SKM-1 treated with dmso at 0.1 percent for 144 hours (cell line): Measurements from ENCODE around the gene LSAMP.

ENCODE experiments used
- DNase-seq: peaks from one replicate; lab custom pipeline; 2025; ENCODE audit not compliant: unreplicated experiment; lab: John Stamatoyannopoulos, UW

Gene LSAMP

GRCh38 chr3:116299646-116300081 lies 145.6 kb downstream of the LSAMP start:
- DNase-seq: no peak

DNA sequence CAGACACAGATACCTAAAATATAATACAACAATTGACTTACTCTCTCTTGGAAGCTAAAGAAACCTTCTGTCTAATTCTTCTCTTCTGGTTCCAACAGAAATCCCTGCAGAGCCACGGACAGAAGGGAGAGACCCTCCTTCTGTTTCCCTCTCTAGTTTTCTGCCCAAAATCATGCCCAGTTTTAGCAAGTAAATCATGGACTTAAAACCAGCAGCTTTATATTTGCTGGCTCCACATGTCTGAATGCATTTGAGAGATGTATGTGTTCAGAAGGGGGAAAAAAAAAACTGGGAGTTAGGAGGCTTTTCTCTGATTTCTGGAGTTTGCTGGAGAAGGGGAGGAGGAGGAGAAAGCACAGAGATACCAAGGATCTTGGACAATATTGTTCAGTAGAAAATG lies 147.1 kb downstream of the LSAMP start:
- DNase-seq: no peak

GRCh38 chr3:116291141-116291540 lies 154.1 kb downstream of the LSAMP start:
- no peak for DNase-seq

GRCh38 chr3:116288485-116288884 lies 156.8 kb downstream of the LSAMP start:
- DNase-seq: no peak

DNA sequence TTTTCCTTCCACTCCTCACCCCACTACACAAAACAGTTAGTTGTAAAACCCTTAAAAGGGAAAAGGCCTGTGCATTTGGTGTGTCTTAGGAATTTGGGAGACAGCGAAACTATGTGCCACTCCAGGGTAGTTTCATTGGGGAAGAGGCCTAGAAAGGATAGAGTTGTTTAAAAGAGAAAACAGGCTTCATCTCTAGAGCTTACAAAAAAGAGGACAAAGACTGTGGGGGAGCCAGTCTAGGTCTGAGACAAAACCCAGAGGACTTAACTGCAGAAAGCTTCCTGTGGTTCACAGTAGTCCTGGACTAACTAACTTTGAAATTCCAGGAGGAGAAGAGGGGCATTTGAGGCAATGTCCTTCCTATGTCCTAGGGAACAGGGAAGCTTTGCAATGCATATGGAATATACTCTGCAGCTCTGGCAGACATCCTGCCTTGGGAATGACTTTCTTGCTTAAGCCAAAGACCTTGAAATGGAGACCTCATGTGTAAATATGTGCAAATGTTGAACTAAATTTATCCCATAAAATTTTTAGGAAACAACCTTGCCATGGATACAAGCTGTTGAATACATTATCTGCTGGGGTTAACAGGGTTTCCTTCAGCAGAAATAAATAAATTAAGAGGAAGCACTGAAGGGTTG lies 159.4 kb downstream of the LSAMP start:
- no peak for DNase-seq

DNA sequence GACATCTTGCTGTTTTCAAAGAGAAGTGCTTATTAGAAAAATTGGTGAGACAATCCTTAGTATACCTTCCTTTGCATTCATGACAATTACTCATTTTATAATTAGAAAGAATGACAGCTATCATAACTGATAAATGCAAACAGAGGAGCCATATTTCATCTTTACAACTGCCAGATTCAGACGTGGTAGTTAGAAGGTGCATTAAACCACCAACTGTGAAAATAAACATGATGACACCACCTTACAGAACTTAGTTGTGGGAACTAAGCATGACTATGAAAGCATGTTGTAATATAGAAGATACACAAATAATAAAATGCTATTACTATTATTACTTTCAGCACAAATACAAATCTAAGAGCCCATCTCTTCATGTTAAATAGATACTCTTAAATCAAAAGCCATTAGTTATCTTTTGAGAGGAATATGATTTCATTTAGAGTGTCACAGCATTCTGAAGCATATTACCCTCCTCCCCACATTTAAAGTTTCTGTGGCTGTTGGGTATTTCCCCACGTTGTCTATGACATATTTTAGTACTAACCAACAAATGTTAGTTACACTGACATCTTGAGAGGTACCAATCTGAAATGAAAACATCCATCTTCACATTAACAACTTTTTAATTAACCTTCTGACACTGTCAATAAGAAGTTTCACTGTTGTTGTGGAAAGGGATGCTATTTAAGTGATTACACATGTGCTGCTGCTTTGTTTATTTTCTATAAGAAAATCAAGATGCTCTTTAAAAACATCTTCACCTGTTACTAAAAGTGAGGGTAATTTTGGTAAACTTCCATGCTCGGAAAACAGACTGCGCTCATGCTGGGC lies 163.8 kb downstream of the LSAMP start:
- no peak for DNase-seq

DNA sequence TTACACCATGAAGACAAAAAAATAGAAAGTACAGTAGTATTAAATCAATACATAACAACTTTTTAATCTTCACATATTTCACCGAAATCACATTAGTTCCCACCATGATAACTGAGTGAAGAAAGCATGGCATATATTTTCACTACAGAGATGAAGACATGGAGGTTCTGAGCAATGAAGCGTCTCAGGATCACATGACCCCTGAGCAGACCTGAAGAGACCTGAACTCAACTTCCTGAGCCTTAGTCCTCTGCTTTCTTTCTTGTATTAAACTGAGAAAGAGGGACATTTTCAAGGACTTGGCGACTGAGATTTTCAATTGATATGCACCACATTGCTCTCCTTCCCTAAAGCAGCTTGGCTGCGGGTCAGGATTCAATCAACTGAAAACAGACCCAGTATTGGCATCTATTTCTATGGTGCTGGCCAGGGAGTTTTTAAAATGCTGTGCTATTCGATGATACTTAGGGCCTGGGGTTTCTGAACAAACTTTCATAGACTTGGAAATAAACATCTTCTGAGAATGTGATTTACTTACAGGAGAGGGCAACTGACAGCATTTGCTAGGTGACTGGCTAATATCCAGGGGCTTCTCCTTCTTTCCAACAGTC lies 165.1 kb downstream of the LSAMP start:
- DNase-seq: no peak

DNA sequence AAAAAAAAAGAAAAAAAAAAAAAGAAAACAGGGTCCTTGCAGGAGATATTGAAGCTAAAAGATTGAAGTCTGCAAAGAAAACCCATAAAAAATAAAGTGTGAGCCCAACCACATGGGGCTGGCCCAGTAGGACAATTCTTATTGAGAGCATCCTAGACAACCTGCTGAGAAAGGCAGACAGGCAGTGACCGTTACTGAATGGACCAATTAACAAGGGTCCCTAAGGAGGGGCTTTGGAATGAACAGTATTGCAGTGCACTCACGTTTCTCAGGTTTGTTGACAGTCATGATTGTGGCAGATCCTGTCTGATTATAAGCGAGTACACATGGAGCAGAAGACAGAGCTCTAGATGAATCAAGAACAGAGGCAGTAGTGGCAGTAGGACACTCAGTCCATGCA lies 168.6 kb downstream of the LSAMP start:
- DNase-seq: no peak

DNA sequence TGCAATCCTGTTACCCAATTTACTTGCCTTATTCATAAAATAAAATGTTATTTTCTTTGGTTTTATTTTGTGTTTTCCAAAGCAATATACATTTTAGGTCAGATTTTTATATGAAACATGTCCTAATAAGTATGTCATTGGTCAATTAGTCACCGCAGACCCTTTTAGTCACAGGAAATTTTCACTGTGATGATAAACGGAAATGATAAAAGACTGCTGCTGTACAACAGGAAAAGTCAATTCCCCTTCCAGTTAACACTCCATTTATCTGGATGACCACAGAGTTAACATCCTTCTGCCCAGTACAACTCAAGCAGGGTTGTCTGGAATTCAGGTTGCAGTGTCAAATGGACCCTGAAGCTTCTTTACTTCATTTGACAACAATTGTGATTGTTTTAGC lies 175.2 kb downstream of the LSAMP start:
- no peak for DNase-seq

- no peak for DNase-seq
Measured at GRCh38 chr3:116267116-116267515, 178.2 kb downstream of the LSAMP start.

DNA sequence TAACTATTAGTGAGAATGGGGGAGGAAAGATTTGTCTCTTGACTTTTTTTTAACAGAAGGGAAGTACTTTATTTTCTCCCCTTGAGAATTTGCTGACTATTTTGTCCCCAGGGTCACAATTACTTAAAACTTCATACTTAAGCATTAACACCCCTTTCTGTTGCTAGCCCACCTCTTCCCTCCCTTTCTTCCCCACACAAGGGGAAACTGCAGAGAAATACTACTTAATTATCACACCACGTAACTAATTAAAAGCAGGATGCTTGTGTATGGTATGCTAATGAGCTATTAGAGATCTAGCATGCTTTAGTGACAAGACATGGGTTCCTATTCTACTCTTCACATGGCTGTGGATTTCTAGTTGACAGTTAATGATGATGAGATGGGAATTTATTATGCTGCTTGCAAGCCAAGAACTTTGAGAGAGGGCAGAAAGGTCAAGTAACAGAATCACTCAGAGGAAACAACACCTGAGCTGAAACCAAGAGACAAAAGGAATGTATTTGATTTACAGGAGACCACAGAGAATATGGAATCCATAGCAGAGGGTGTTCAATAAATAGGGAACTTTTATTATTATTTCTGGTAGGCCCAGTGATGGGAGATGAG lies 179.2 kb downstream of the LSAMP start:
- no peak for DNase-seq

DNA sequence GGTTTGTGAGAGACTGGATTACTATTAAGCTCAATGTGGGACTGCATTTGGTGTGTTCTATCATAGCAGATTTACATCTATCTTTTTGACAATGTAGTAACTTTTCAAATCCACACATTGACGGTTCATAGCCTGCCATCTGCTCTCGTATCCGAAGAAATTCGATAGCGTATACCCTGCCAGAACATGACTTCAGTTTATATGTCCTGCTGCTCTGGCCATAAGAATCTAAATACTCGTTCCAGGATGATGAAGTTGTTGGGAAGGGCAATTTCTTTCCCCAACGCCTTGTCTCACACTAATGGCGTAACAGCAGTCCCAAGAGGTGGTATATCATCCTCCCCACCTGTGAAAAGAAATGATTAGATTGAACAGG lies 180.0 kb downstream of the LSAMP start:
- DNase-seq: no peak

DNA sequence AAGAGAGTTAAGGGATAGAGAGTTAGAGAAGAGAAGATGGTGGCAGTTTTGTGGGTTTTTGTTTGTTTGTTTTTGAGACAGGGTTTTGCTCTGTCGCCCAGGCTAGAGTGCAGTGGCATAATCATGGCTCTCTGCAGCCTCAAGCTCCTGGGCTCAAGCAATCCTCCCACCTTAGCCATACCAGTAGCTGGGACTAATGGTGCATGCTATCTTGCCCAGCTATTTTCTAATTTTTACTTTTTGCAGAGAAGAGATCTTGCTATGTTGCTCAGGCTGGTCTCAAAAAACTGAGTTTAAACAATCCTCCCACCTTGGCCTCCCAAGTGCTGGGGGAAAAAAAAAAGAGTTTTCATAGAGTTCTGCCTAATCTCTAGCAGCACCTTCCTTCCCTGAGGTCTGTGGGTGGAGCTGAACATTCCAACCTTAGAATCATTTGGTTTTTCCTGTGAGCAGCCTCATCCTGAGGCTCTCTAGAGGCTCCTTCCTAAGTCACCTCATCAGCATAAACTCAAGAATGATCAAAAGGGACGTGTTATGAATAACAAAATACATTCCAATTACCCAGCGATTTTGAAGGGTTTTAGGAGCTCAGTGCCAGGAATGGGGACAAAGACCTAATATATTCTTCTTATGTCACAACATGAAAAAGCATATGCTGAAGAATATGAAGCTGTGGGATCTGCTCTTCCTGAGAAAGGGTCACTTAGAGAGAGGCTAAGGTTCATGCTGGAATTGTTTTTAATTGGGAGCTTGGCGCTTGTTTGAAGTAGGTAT lies 180.6 kb downstream of the LSAMP start:
- no peak for DNase-seq

GRCh38 chr3:116263842-116264545 lies 181.3 kb downstream of the LSAMP start:
- no peak for DNase-seq

DNA sequence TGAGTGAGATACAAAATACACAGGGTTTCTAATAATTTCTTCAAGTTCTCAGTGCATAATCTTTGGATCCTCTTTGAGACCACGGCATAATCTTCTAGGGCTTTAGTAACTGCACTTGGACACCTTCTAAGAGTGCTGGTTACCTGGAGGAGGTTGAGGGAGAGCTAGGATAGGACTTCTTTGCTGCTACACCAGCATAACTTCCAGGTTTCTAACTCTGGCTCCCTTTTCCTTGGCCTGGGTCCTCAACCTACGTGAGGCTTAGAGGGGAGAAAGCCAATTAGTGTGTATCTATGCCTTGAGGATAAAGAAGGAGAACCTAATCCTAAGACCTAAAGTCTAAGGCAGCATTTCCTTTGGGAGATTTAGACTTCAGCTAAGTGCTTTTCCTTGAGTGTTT lies 184.8 kb downstream of the LSAMP start:
- DNase-seq: no peak

DNA sequence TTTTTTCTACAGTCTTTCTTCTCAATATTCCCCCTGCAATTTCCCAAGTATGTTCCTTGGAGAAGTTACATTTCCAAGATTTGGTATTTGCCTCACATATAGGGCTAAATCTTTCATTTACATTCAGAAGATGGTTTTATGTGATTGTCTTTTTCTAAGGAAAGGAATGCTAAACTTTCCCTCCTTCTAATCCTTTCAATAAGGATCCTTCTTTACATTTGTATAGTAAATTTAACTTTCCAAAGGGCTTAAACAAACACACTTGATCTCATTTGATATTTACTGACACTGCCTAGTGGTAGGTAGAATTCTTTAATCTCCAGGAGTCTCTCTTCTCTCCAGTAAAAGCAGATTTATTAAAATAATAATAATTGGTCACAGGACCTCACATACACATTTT lies 185.3 kb downstream of the LSAMP start:
- no peak for DNase-seq

DNA sequence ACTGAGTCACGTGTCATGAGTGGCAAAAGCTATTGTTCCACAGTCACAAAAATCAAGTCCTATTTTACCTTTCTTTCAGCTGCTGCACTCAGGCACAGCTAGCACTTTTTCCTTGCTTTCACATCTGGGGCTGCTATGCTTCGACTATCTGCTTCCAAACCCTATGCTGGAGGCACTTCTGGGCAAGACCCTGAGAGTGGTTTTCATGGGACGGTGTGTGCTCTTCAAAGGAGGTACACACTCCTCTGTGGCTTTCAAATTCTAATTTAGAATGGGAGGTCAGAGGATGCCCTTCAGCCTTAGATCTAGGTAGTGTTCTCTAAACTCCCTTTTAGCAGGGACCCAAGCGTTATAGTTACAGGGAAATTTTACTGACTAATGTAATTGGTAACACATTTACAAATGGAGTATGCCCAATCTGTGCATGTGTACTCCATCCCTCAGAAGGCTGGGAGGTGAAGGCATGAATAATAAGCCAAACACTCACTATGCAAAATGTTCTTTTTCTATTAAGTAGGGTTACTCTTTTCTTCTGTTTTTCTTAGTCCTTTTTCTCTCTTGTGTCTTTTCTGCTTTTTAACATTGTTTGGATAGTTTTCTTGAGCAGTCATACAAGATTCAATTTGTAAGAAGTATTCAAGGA lies 188.3 kb downstream of the LSAMP start:
- DNase-seq: no peak

- no peak for DNase-seq
Measured at GRCh38 chr3:116254541-116254940, 190.7 kb downstream of the LSAMP start.

- no peak for DNase-seq
Measured at GRCh38 chr3:116253511-116253910, 191.8 kb downstream of the LSAMP start.

GRCh38 chr3:116247605-116248004 lies 197.7 kb downstream of the LSAMP start:
- no peak for DNase-seq
